Trophoblast cell (in vitro differentiated cells and primary cell): ENCODE measurements around the gene PSTPIP1.
A peak's percentile ranks its signal among the peaks of the same experiment; 100 is the strongest.

Experiments used
- DNase-seq, 2 donors: peaks; one replicate each; pipeline ENCODE4 v3.0.0-alpha.2; 2016
- H2AFZ ChIP-seq: 2 replicates; pipeline ENCODE4 v1.6.1; 2013; ENCODE audit warnings: low read length, moderate library complexity, mild to moderate bottlenecking; ENCODE audit not compliant: insufficient read depth, poor library complexity
- H2AK5ac ChIP-seq: 2 replicates; pipeline ENCODE4 v1.6.1; 2013; ENCODE audit warnings: mild to moderate bottlenecking, low read length
- H2BK120ac ChIP-seq: 2 replicates; pipeline ENCODE4 v1.6.1; 2013; ENCODE audit warnings: low read length, mild to moderate bottlenecking, moderate library complexity; ENCODE audit not compliant: insufficient read depth, poor library complexity
- H2BK12ac ChIP-seq: 2 replicates; pipeline ENCODE4 v1.6.1; 2013; ENCODE audit warnings: mild to moderate bottlenecking, low read length, moderate library complexity
- H2BK5ac ChIP-seq: 2 replicates; pipeline ENCODE4 v1.6.1; 2013; ENCODE audit warnings: low read length, low read depth, moderate library complexity, mild to moderate bottlenecking; ENCODE audit not compliant: poor library complexity
- H3K14ac ChIP-seq: 2 replicates; pipeline ENCODE4 v1.6.1; 2013; ENCODE audit warnings: mild to moderate bottlenecking, low read length
- H3K18ac ChIP-seq: 2 replicates; pipeline ENCODE4 v1.6.1; 2013; ENCODE audit warnings: mild to moderate bottlenecking, low read length
- H3K23ac ChIP-seq: 2 replicates; pipeline ENCODE4 v1.6.1; 2013; ENCODE audit warnings: low read length
- H3K27ac ChIP-seq: 2 replicates; pipeline ENCODE4 v1.5.1; 2013; ENCODE audit warnings: low read depth, mild to moderate bottlenecking, inconsistent platforms, low read length, moderate library complexity
- H3K27me3 ChIP-seq: 2 replicates; pipeline ENCODE4 v1.6.1; 2013; ENCODE audit warnings: inconsistent platforms, mild to moderate bottlenecking, low read length, moderate library complexity; ENCODE audit not compliant: insufficient read depth
- H3K36me3 ChIP-seq, 2 experiments: 1 replicate in 1 of 2; 2 replicates in 1 of 2; pipeline ENCODE4 v1.6.1; 2013; ENCODE audit warnings: low read length in 2 of 2, mild to moderate bottlenecking in 2 of 2, moderate library complexity in 1 of 2; ENCODE audit not compliant: insufficient read depth in 2 of 2, control insufficient read depth in 1 of 2
- H3K4ac ChIP-seq: 2 replicates; pipeline ENCODE4 v1.6.1; 2013; ENCODE audit warnings: low read depth, mild to moderate bottlenecking, low read length, moderate library complexity
- H3K4me1 ChIP-seq, 2 experiments: 1 replicate in 1 of 2; 2 replicates in 1 of 2; pipeline ENCODE4 v1.6.1; 2013; ENCODE audit warnings: low read length in 2 of 2, mild to moderate bottlenecking in 2 of 2, moderate library complexity in 1 of 2; ENCODE audit not compliant: insufficient read depth in 2 of 2, control insufficient read depth in 1 of 2
- H3K4me2 ChIP-seq: 2 replicates; pipeline ENCODE4 v1.6.1; 2013; ENCODE audit warnings: inconsistent platforms, mild to moderate bottlenecking, low read length, moderate library complexity
- H3K4me3 ChIP-seq: 2 replicates; pipeline ENCODE4 v1.5.1; 2013; ENCODE audit warnings: mild to moderate bottlenecking, low read depth, low read length, inconsistent platforms
- H3K79me1 ChIP-seq: one replicate; pipeline ENCODE4 v1.6.1; 2013; ENCODE audit warnings: low read length
- H3K79me2 ChIP-seq: 2 replicates; pipeline ENCODE4 v1.6.1; 2013; ENCODE audit warnings: low read length, mild to moderate bottlenecking; ENCODE audit not compliant: control insufficient read depth, insufficient read depth, poor library complexity
- H3K9ac ChIP-seq: 2 replicates; pipeline ENCODE4 v1.6.1; 2013; ENCODE audit warnings: mild to moderate bottlenecking, low read length
- H3K9me3 ChIP-seq: 2 replicates; pipeline ENCODE4 v1.6.1; 2013; ENCODE audit warnings: low read depth, mild to moderate bottlenecking, control low read depth, inconsistent platforms, low read length; ENCODE audit not compliant: insufficient read depth
- H4K12ac ChIP-seq: 2 replicates; pipeline ENCODE4 v1.6.1; 2013; ENCODE audit warnings: low read depth, mild to moderate bottlenecking, low read length, moderate library complexity
- H4K8ac ChIP-seq: 2 replicates; pipeline ENCODE4 v1.6.1; 2013; ENCODE audit warnings: low read depth, mild to moderate bottlenecking, low read length, moderate library complexity
- H4K91ac ChIP-seq: one replicate; pipeline ENCODE4 v1.6.1; 2013; ENCODE audit warnings: low read depth, mild to moderate bottlenecking, low read length, moderate library complexity
- WGBS: extraction: QIAGEN DNeasy Blood & Tissue Kit; methylation state at CpG from one replicate; pipeline ENCODE4 v1.1.7; 2013; ENCODE audit warnings: missing lambda C conversion rate; ENCODE audit not compliant: insufficient read length, insufficient coverage; ENCODE audit errors: extremely low coverage; 5-methylcytosine and 5-hydroxymethylcytosine counted together

Gene PSTPIP1

GRCh38 chr15:77022646-77023575 is 28.0 kb downstream of the PSTPIP1 start:
- Histone ChIP-seq H4K12ac (no peak overlapping the region), H3K4ac (no peak overlapping the region), H3K18ac (no peak overlapping the region), H3K23ac (no peak overlapping the region), H3K9ac (no peak overlapping the region), H3K36me3 (no peaks in the 10 kb centered on the region), H3K79me2 (no peaks in the 10 kb centered on the region), H4K91ac (no peak overlapping the region), H3K79me1 (no peaks in the 10 kb centered on the region), H2BK5ac (no peak overlapping the region), H2BK12ac (no peak overlapping the region), H3K14ac (no peak overlapping the region), H2BK120ac (no peak overlapping the region), H3K27me3 (no peaks in the 10 kb centered on the region), H2AFZ (no peak overlapping the region), H3K9me3 (no peaks in the 10 kb centered on the region), H3K4me1 (peaks cover 5 to 8% of the 10 kb centered on the region in 2 experiments), H4K8ac (no peak overlapping the region), H2AK5ac (no peak overlapping the region), H3K4me2 (no peak overlapping the region), H3K4me3 (no peak overlapping the region), H3K27ac (no peak overlapping the region)
- no CpG with 5 or more reads among the region's 14 CpGs for whole genome bisulfite sequencing
- no peak for DNase-seq

GRCh38 chr15:77023576-77024272 is 28.8 kb downstream of the PSTPIP1 start:
- Histone ChIP-seq H3K36me3 (no peaks in the 10 kb centered on the region), H3K4me2 (no peak overlapping the region), H3K79me1 (no peaks in the 10 kb centered on the region), H3K27ac (no peak overlapping the region), H2BK5ac (no peak overlapping the region), H3K4me1 (peaks cover 10 to 13% of the 10 kb centered on the region in 2 experiments), H3K27me3 (no peaks in the 10 kb centered on the region), H4K8ac (no peak overlapping the region), H2AK5ac (no peak overlapping the region), H3K23ac (no peak overlapping the region), H3K79me2 (no peaks in the 10 kb centered on the region), H2BK120ac (no peak overlapping the region), H4K12ac (no peak overlapping the region), H3K14ac (no peak overlapping the region), H4K91ac (no peak overlapping the region), H3K4ac (no peak overlapping the region), H3K18ac (no peak overlapping the region), H2BK12ac (no peak overlapping the region), H3K4me3 (no peak overlapping the region), H3K9ac (no peak overlapping the region), H3K9me3 (no peaks in the 10 kb centered on the region), H2AFZ (no peak overlapping the region)
- WGBS: no CpG with 5 or more reads among the region's 20 CpGs
- DNase-seq: no peak

- Histone ChIP-seq H3K23ac (no peak overlapping the region), H3K14ac (no peak overlapping the region), H3K18ac (no peak overlapping the region), H2AFZ (no peak overlapping the region), H3K9me3 (no peaks in the 10 kb centered on the region), H3K4me3 (no peak overlapping the region), H2BK12ac (no peak overlapping the region), H2AK5ac (no peak overlapping the region), H3K79me1 (no peaks in the 10 kb centered on the region), H4K8ac (no peak overlapping the region), H3K4me2 (no peak overlapping the region), H3K4me1 (peaks cover 10 to 13% of the 10 kb centered on the region in 2 experiments), H2BK120ac (no peak overlapping the region), H3K27me3 (no peaks in the 10 kb centered on the region), H2BK5ac (no peak overlapping the region), H3K4ac (no peak overlapping the region), H4K12ac (no peak overlapping the region), H3K36me3 (no peaks in the 10 kb centered on the region), H4K91ac (no peak overlapping the region), H3K79me2 (no peaks in the 10 kb centered on the region), H3K9ac (no peak overlapping the region), H3K27ac (no peak overlapping the region)
- DNase-seq: peak; percentile 21 to 70
- no CpG with 5 or more reads among the region's 17 CpGs for WGBS
Measured at GRCh38 chr15:77024273-77025082, 29.6 kb downstream of the PSTPIP1 start.
